Frontal cortex (tissue), 4 donors: ENCODE data around the gene PAX3. TPM values are rescaled to one million over a fixed set of nuclear protein-coding genes. Genes with fewer than 3 reads are reported as not detected.
"Not testable (repeated sequence)": the region's sequence is repeated elsewhere in the genome, so short reads cannot be mapped to it uniquely, and the experiment has no call there.

ENCODE experiments used
- DNase-seq, 2 donors: peaks; one replicate each; pipeline ENCODE4 v3.0.0; 2012; ENCODE audit warnings: low spot score in 2 of 2
- FAIRE-seq: peaks from 2 replicates; lab custom pipeline; 2012; peaks lifted over from hg19 to GRCh38; lab: Jason Lieb, UNC
- total RNA-seq: library from RNA; depleted of rRNA; stranded (reverse); fragments of >200 nt; gene quantifications from one replicate; pipeline ENCODE4 v1.2.3, GENCODE V29; 2014
- donor health status: control.
- donor health status: control.
- donor health status: control.

Gene PAX3
- total RNA-seq, 1 donor from 2014 or later: not detected

DNA sequence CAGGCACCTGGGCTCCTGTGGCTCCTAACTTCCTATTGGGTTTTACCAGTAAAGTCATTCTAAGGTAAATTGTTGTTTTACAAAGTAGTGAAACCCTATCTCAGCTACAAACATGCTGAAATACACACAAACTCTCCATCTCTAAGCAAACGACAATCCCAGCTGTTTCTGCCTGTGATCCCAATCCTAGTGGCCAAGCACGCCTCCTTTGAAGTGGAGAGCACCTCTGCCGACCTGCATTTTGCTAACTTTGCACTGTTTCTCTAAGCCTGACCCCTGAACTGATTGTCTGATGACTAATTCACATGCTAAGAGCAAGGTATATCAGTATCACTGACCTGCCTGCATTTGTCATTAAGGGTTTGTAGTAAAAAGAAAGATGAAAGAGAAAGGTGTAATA is 124.3 kb downstream of the PAX3 start:
- FAIRE-seq (no peak), DNase-seq (no peak)

DNA sequence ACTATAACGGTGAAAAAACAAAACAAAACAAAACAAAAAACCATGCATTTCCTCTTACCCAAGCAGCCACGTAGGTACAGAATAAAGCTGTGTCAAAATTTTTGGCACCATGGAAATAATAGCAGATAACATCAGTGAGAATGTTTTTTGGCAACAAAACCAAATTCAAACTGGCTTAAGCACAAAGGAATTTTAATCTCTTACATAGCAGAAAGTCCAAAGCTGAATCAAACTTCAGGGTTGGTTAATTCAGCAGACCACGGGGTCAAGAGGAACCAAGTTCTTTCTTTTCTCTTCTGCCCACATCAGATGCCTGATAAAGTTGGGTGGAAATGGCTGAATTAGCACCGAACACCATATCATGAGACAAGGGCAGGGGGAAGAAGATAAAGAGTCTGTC is 129.5 kb downstream of the PAX3 start:
- DNase-seq: no peak
- no peak for FAIRE-seq

DNA sequence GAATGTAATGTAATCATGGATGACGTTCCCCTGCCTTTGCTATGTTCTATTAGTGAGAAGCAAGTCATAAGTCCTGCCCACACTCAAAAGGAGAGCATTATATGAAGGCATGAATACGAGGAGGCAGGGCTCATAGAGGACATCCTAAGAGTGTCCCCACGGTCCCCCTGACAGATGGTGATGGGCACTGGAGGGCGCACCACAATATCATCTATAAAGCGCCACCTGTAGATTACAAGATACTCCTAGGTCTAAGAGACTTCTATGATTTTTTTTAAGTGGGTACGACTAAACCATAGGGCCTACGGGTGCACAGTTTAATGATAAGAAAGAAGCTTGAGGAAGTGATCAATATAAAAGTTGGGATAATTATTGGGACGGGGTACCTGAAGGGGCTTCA is 131.0 kb downstream of the PAX3 start:
- DNase-seq: no peak
- no peak for FAIRE-seq

DNA sequence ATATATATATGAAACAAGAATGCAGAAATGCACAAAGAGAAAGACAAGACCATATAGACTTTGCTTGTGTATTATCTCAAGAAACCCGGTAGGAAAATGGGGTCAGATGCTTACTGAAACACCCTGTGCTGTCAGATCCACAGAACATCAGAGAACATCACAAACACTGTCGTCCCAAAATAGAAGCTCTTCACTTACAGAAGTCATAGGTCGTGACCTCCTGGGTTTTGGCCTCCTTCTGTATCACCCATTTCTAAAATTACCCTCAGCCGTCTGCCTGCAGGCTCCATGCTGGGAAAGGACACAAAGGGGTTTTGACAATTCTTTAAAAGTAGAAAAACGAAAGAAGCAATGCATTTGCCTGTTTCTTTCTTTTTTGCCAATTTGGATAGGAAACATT is 137.9 kb downstream of the PAX3 start:
- FAIRE-seq: no peak
- no peak for DNase-seq

DNA sequence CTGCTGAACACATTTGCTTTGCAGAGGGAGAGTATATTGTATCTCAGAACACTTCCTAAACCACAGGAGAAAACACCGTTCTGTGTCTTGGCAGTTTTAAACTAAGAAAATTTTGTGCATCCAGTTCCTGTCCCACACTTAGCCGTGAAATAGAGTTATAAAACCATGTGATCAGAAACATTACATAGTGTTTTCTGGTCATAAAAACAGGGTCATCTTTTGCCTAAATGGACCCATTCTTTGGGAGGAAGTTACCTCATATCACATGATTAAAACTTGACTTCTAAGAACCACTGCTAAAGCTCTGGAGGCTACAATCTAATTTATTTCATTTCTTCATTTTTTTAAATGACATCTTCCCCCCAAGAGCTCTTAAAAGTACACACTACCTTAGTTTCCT is 138.7 kb downstream of the PAX3 start:
- FAIRE-seq (no peak), DNase-seq (no peak)

DNA sequence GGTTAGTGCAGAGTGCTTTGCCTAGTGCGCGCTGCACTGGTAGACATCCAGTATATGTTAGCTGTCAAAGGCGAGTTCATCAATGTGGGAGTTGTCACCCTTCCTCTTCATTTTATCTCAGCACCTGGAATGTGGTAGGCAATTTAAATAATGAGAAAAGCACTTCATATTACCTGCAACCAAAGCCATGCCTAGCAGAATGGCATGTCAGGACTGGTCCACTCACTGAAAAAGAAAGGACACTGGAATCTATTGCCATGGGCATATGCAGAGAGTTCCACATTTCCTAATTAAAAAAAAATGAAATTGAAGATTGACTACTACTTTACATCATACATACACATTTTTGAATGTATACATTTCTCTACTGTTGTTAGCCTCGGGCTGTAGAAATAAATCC is 139.6 kb downstream of the PAX3 start:
- DNase-seq: no peak
- no peak for FAIRE-seq

DNA sequence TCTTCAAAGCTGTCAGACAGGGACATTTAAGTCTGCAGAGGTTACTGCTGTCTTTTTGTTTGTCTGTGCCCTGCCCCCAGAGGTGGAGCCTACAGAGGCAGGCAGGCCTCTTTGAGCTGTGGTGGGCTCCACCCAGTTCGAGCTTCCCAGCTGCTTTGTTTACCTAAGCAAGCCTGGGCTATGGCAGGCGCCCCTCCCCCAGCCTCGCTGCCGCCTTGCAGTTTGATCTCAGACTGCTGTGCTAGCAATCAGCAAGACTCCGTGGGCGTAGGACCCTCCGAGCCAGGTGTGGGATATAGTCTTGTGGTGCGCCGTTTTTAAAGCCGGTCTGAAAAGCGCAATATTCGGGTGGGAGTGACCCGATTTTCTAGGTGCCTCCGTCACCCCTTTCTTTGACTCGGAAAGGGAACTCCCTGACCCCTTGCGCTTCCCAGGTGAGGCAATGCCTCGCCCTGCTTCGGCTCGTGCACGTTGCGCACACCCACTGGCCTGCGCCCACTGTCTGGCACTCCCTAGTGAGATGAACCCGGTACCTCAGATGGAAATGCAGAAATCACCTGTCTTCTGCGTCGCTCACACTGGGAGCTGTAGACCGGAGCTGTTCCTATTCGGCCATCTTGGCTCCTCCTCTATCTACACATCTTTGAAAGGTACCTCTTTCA is 143.7 kb downstream of the PAX3 start:
- not testable (repeated sequence) for DNase-seq, FAIRE-seq

Other genes with a start within 250 kb of the PAX3 start
- 0.82 TPM for gene SGPP2, start 125.5 kb upstream of the PAX3 start, total RNA-seq